HG03439 (cell line): ENCODE results near the gene PTPN2.

Experiments used
- ATAC-seq: cut with Tn5 transposase; IDR thresholded peaks from one replicate; pipeline ENCODE4 v1.9.1; 2021; ENCODE audit warnings: mild to moderate bottlenecking, moderate library complexity; ENCODE audit not compliant: unreplicated experiment

Gene PTPN2

DNA sequence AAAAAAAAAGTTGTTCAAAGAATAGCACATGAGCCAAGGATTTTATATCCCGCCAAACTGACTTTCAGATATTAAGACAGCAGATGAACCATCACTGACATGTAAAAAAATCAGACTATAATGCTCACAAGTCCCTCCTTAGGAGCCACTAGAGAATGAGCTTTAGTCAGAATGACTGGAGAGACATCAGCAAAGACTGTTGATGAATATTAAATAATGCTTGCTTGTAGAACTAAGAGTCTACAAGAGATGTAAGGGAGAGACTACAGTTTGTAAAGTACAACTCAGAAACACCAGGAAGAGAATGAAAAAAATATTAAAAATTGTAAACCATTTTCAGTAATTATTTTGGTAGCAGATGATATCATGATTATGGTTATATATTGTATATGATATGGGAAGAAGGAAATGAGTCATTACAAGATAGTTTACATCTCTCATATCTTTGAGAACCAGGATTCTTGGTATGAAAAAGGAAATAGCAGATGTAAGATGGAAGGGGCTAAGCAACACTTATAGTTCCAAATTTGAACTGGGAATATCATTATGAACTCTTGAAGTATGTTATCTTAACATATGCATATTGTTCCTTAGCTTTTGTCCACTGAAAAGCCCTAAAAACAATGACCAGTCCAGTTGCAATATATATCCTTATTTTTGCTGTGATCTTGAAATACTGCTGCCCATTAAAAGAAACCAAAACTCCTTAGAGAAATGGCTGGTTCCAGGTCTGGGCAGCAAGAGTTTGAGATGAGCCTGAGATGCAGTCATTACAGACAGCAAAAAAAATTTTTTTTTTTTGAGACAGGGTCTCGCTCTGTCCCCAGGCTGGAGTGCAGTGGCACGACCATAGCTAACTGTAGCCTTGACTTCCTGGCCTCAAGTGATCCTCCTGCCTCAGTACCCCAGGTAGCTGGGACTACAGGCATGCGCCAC, 55.7 kb downstream of the PTPN2 start:
- ATAC-seq: no peak

DNA sequence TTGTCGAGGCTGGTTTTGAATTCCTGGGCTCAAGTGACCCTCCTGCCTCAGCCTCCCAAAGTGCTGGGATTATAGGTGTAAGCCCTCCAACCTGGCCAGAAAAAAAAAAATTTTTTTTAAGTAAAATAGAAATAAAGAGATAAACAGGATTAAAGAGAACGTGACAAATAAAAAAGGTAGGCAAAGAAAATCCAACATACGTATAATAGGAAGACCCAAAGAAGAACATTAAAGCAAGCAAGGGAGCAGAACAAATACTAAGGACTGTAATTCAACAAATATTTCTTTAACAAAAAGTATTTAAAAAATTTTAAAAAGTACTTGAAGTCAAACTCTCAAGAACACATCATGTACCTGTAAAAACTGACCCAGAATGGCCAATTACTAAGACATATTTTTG, 56.4 kb downstream of the PTPN2 start:
- ATAC-seq: no peak

DNA sequence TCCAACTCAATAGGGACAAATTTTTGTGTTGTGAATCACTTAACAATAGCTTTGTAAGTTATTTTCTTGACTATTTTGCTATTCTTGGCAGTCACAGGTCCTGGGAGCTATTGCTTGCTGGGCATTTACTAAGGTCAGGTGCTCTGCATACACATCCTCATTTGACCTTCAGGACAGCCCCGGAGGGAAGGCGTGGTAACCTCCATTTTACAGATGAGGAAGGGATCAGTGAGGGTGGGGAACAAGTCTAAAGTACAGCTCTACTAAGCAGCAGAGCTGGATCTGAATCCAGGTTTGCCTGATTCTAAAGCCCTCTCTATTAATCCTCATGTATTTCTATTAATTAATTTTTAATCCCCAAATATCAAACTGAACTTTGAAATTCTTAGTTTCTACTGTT, 58.8 kb downstream of the PTPN2 start:
- no peak for ATAC-seq

DNA sequence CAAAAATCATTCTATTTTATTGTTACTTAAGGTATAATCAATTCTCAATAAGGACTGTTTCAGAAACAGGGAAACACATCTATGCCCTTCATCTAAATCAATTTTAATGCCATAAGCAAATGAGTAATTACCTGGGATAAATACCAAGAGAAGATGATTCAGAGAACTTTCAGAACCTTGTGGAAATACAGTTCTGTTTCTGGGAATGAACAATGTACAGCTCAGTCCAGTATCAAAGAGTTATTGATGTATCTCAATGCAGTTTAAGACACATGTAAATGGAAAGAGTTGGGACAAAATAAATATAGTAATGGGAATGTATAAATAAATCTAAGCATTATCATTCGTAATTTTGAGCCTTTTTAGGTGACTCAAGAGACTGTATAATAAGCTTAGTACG, 60.1 kb downstream of the PTPN2 start:
- no peak for ATAC-seq

DNA sequence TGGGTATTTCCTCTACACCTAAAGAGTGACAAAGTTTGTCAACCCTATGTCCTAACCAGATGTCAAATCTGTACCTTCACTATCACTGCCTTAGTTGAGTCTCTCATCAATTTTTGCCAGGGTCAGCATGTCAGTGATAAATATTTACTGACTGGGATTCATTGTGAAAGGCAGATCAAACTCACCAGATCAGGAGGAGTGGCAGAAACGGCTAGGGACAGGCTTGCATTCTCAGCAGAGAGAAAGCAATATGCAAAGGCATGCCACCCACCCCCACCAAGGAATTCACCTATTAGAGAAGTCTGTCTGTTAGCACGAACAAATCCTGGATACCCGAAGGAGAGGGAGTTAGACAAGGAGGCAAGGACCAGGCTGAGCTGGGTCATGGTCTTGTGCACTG, 62.6 kb downstream of the PTPN2 start:
- no peak for ATAC-seq

DNA sequence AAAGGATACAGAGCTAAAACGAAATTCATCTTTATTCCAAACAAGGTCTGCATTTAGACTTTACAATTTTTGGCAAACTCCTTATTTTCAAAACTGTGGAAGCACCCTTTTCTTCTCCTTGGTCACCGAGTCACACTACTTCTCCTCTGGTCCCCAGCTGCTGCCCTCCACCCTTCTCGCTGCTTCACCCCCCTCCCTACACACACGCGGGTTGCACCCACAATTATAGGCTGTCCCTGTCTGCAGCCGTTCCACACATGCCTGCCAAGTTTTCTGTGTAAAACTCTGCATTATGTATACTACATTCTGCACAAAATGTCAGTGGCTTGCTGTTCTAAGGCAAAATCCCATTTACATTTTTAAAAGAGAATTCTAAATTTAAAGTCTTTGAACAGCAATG, 63.5 kb downstream of the PTPN2 start:
- ATAC-seq: no peak

DNA sequence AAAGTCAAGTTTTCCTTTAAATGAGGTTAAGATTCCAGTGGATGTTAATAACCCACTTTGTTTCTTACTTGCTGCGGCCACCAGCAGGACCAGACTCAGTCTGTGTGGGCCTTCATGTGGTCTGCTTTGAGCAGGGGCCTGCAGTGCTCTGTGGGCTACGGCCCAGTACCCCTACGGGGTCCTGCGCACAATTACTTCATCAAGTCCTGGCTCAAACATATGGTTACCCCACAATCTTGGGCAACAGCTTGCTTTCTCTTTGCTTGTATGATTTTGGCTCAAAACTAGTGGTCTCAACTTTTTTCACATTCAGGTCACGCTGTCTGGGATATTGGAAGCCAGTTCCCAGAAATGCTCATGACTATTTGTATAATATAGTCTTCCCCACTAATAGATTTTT, 64.2 kb downstream of the PTPN2 start:
- ATAC-seq: no peak

- peak; percentile 73 for ATAC-seq
Measured at GRCh38 chr18:12819322-12819721, 64.7 kb downstream of the PTPN2 start.

DNA sequence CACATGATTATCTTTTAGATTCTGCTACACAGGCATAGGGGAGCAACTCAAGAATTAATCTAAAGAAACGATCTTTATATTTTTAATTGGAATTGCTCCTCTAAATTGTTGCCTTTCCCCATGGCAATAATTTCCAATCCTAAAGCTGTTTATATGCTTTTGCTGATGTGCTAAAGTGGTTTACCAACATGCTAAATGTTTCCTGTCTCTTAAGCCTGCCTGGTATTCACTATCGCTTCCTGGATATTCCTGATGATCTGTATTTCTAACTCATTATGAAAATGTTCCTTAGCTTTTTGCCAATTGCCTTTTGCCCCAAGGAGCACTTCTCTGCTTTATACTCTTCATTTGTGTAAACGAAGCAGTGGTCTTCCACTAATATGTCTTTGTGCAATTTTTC, 65.8 kb downstream of the PTPN2 start:
- ATAC-seq: no peak

DNA sequence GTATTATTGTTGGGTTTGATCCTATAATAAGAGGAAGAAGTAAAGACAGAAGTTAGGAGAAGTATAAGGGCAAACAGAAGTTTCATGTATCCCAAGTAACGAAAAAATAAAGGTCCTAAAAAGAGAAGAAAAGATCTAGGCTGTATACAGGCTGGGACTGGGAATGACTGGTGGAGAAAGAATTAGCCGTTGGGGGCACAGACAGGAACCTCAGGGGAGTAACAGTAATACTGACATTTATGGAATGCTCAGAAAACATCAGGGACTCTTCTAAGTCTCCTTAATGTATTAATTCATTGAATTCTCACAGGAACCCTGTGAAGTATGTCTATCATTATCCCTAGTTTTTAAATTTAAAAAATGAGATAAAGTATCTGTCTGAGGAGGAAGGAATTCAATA, 67.6 kb downstream of the PTPN2 start:
- ATAC-seq: no peak

- ATAC-seq: no peak
Measured at GRCh38 chr18:12811191-12811950, 72.7 kb downstream of the PTPN2 start.

DNA sequence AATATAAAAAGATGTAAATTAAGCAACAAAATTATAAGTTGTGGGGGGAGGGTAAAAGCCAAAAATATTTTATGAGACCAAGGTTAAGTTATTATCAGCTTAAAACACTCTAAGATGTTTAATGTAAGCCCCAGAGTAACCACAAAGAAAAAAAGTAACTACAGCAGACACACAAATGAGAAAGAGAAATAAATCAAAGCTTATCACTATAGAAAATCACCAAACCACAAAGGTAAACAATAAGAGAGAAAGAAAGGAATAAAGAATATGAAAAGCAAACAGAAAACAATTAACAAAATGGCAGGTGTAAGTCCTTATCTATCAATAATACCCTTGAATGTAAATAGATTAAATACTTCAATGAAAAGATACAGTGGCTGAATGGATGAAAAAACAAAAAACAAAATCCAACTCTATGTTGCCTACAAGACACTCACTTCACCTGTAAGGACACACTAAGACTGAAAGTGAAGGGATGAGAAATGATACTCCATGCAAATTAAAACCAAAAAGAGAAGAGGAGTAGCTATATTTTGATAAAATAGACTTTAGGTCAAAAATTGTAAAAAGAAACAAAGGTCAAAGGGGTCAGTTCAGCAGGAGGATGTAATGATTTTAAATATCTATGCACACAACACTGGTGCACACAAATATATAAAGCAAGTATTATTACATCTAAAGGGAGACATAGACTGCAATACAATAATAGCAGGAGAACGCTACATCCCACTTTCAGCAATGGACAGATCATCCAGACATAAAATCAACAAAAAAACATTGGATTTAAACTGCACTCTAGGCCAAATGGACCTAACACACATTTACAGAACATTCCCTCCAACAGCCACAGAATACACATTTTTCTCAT, 80.7 kb downstream of the PTPN2 start:
- ATAC-seq: no peak

DNA sequence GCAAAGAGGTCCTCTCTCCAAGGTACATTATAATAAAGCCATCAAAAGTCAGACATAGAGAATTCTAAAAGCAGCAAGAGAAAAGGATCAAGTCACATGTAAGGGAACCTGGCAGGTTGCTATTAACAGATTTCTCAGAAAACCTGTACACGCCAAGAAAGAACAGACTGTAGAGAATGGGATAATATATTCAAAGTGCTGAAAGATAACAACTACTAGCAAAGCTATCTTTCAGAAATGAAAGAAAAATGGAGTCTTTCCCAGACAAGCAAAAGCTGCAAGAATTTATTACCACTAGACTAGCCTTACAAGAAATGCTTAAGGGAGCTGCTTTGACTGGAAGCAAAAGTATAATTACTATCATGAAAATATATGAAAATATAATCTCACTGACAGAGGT, 81.5 kb downstream of the PTPN2 start:
- no peak for ATAC-seq

- no peak for ATAC-seq
Measured at GRCh38 chr18:12796448-12796847, 87.6 kb downstream of the PTPN2 start.

GRCh38 chr18:12791610-12792009, 92.4 kb downstream of the PTPN2 start:
- no peak for ATAC-seq

DNA sequence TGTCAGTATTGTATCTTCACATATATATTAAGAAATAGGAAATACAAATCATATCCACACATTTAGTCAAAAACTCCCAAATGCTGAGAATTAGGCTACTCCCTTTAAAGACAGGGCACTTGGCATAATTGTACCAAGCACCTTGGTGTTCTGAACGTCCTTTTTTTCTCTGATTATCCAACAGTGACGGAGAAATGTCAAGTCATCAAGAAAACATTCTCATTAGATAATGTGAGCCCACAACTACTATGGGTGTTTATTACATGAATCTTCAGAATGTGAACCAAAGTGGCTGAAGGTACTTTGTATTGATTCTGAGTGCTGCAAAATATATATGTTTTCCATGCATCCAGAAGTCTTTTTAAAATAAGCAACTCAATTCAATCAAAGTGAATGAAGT, 97.4 kb downstream of the PTPN2 start:
- ATAC-seq: no peak

- ATAC-seq: no peak
Measured at GRCh38 chr18:12783524-12783923, 100.5 kb downstream of the PTPN2 start.

DNA sequence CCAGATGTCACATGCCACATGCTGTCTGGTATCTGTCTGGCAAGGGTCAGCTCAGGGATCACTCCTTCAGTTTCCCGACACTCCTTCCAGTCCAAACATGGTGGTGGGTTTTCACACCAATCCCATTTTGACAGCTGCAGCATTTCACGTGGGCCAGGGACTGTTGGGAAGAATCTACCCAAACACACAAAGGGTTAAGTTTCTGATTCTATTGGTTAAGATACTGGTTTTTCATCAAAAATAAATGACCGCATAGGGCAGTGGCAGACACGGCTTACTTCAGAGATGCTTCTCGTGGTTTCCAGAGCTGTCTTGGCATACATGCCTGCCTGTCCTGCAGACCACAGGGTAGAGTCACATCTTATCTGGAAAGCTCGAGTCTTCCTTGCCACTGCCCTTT, 101.5 kb downstream of the PTPN2 start:
- no peak for ATAC-seq

GRCh38 chr18:12779456-12779855, 104.6 kb downstream of the PTPN2 start:
- ATAC-seq: no peak

DNA sequence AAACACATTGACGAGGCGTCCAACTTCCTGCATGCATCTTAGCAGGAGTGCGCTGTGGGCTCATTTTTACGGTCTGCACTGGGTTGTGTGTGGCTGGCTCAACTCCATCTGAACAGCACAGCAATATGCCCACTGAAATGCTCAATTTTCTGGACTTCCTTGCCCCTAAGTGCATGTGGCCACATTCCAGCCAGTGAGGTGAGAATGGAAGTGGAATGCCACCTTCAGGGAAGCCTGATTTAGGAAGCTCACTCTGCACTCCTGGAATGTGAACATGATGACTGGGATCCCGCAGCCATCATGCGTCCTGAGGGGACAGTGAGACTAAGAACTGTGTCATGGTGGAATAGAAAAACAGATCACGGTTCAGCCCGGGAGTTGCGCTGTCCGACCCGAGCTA, 105.0 kb downstream of the PTPN2 start:
- no peak for ATAC-seq

DNA sequence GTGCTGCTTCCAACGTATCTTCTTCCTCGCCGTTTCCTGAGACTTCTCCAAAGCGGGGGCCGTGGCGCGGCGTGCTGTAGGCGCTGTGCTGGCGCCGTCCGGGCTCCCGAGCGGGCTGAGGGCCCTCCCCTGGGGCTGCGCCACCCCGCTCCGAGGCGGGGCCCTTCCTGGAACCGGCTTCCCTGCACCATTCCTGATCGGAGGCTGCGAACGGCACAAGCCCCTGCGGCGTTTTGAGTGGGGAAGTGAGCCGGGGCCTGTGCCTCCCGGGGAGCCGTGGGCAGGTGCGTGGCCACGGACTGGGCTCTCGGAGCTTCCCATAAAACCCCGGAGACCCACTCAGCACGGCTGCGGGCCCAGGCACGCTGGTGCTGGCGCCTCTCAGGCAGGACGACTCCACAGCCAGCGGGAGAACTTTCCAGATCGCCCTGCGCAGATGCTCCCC, 106.5 kb downstream of the PTPN2 start:
- ATAC-seq: no peak
